GM20431 (cell line): ENCODE data around the gene ZRANB1.

Experiments used
- in situ Hi-C: fragments of 300-500 bp; cut with MseI, MboI; formaldehyde crosslinking; loops from one replicate; pipeline ENCODE4 v1.15.0; 2020; ENCODE audit warnings: low sequenced_read_pairs; ENCODE audit not compliant: unreplicated experiment

ZRANB1 gene

DNA sequence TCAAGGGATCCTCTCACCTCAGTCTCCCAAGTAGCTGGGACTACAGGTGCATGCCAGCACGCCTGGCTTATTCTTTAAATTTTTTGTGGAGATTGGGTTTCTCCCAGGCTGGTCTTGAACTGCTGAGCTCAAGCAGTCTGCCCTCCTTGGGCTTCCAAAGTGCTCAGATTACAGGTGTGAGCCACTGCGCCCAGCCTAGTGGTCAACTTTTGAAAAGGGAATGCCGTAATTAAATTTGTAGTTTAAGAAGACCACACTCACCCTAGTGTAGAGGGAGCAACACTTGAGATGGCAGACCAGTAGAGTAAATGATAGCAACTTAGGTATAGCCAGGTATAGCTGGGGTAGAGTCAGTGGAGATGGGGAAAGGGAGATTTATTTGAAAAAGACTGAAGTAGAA is 17.6 kb downstream of the ZRANB1 start:
- in situ Hi-C loops, result no loop called here

DNA sequence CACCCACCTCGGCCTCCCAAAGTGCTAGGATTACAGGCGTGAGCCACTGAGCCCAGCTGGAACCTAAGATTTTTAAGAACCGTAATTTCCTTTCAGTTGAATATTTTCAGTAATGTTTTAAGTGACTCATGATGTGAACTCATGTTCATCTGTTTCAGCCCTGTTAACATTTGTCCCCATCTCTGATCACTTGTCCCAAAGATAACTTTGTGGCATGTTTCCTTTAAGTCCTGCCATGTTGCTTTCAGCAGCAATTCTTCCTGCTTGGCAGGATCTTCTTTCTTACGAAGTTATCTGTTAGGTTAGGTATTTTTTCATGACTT is 19.3 kb downstream of the ZRANB1 start:
- in situ Hi-C loops, result no loop called here

DNA sequence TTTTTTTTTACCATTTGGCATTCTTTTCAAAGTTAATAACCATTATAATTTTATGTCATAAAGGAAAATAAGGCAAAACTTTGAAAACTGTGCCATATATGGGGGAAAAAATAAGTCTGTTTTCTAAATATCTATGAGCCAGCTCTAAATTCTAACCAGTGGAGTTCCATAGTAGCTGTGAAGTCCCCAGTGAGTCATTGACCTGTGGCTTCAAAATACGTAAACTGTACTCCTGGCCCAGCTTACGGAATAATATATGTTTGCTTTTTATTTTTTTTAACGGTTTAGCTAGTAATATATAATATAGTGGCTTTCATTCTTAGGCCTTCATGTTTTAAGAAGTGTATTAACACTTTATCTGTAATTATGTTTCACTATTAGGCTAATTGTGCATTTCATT is 20.5 kb downstream of the ZRANB1 start:
- in situ Hi-C loops, result no loop called here

DNA sequence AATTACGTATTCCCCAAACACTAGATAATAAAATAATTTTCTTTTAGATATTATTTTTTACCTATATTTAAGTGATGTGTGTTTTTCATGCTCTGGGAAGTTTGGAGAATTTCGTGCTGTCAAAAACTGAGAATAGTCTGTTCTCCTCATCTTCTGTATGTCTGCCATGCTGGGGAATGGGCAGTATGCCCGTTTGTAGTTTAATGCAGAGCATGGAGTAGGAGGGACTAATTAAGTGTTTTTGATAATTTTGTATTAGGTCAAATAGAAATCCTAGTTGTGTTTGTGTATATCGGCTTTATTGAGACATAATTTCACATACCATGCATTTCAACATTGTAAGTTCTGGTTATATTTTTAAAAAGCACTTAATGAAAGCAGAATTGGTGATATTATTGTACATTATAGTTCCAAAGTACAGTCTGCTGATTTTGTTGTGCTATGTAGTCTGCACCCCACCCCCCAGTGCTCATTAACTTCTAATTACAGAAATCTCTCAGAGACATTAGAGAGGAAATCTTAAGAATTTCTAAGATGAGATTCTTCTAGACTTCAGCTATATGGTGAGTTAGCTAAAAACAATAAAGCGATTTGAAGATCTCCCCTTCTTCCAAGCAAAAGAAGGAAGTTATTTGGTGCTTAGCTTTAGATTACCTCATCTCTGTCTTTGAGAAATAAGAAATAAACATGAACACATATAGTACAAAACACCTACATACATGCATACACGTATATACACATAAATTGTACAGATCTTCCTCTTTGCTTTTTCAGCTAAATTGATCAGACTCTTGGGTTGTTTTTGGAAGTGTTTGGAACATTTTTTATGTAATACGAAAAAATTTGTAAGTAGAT is 22.2 kb downstream of the ZRANB1 start:
- in situ Hi-C loops, result no loop called here

DNA sequence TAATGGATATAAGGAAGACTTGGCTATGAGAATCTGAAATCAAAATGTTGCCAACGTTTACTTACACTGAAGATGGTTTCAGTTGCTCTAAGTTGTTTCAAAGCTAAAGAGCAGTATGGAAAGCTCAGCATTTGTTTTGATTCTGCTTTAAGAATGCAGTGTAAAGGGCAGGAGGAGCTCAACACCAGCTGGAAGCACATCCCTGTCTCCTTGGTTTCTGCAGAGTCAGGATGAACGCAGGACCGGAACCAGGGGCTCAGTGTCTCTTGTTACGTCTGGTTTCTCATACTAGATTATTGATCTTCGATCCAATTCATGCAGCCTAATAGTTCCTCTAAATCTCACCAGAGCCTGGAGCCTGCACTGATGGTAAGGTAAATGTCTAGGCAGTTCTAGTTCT is 24.1 kb downstream of the ZRANB1 start:
- in situ Hi-C loops, result no loop called here

DNA sequence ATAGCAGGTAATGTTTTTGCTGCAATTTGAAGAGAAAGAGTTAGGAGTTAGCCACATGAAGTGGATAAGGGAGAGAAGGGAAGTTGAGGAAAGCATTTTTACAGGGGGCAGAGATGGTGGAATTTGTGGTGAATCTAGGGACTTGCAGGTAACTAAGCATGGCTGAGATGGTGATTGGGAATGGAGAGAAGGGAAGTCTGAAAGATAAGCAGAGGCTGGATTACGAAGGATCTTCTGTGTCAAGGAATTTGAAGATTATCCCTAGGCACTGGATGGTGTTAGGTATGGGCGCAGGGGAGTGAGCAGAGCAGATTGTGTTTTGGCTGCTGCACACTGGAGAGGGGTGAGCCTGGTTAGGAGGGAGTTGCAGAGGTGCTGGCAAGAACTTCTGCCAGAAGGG is 25.3 kb downstream of the ZRANB1 start:
- in situ Hi-C loops, result no loop called here

DNA sequence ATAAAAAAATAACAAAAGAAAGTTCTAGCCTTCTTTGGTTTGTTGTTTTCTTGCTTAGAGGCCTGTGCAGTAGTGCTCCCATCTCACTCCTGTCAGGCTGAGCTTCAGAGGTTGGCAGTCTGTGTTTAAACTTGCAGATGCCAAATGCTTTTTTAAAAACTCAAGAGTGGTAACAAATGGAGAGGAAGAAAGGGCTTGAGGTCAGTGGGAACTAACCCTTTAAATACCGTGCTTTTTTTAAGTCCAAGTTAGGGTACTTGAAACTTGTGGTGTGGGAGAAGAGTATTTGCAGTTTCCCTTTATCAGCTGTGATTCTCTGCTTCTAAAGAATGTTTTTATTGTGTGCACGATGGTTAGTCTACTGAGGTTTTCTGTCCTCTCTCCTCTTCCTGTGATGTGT is 29.4 kb downstream of the ZRANB1 start:
- in situ Hi-C loops, result no loop called here

DNA sequence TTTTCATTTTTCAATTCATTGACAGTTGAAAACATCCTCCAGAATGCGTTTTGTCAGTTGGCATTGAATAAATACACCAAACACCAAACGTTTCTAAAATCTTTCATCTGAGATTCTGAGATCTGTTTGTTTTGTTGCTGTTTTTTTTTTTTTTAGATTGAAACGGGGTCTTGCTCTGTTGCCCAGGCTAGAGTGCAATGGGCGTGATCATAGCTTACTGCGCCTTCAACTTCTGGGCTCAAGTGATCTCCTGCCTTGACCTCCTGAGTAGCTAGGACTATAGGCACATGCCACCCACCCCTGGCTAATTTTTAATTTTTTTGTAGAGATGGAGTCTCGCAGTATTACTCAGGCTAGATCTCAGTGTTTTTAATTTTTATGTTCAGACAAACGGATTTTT is 30.7 kb downstream of the ZRANB1 start:
- in situ Hi-C loops, result no loop called here

DNA sequence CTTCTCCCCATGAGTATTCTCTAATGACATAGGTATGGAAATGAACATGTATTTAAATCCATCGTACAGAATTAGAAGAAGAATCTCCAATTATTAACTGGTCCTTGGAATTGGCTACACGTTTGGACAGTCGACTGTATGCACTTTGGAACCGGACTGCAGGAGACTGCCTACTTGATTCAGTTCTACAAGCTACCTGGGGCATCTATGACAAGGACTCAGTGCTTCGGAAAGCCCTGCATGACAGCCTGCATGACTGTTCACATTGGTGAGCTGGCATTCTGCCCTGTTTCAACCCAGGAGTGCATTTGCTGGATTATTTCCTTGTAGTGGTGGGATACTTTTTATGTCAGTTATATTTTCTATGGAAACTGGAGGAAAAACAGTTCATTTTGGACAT is 32.2 kb downstream of the ZRANB1 start:
- in situ Hi-C loops, result no loop called here

DNA sequence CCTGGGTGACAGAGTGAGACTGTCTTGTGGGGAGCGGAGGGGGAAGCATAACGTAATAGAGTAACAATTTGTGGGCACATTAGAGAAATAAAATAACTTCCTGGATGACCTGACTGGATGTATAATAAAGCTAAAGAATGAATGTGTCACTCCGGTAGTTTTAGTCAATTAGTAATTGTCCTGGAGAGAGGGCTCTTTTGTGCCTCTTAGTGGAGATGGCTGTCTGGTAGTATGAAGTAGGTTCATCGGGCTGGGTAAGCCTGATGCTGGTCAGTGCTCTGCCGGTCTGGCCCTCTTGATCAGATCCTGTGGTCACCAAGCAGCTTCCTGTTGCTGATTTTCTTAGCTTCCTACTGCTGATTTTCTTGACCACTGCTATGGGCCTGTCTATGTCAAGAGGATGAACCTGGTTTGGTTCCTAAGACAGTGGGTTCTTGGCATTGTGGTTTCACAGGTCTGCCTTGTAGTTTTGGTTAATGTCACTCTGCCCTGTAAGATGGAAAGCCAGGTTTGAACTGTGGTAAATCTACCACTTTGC is 34.1 kb downstream of the ZRANB1 start:
- in situ Hi-C loops, result loop anchor here (25.0 kb wide), 1 partner anchor 439 kb away; no protein-coding TSS in a partner anchor

DNA sequence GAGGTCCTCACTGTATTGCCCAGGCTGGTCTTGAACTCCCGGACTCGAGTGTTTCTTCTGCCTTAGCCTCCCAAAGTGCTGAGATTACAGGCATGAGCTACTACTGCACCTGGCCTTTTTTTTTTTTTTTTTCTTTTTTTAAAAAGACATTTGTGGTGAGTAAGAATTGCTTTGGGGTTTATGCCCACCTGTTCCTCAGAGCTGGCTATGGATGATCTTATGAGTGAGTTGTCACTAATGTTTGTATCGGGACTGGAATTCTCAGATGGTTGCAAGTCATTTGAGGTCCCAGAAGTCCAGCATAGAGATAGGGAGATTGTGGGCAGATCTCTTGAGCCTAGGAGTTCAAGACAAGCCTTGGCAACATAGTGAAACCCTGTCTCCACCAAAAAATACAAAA is 35.2 kb downstream of the ZRANB1 start:
- in situ Hi-C loops, result loop anchor here (25.0 kb wide), 1 partner anchor 440 kb away; no protein-coding TSS in a partner anchor

DNA sequence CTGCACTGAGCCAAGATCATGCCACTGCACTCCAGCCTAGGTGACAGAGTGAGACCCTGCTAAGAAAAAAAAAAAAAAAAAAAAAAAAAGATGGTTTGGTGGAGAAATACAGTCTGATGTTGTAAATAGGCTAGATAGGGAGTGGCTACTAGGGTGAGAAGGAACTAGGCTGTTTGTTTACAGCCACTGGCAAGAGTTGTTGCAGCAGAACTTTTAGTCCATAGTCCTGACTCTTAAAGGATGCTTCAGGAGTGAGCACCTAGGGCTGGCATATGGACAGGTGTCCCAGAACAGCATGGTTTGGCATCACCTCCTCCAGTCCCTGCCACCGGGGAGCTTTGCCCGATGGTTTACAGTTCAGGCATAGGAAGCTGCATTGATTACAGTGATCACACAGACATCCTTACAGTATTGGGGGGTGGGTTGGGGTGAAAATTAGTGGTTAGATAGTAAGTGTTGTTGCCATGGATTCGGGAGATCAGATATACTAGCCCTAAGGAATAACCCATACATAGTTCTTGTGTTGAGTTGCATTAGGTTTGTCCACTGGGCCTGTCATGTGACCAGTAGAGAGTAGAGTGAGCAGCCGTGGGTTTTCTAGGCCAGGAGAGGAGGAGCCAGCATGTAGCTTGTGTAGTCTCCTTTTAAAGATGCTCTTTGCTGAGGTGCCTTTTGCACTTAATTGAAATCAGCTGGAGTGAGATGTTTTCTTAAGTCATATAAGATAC is 35.9 kb downstream of the ZRANB1 start:
- in situ Hi-C loops, result loop anchor here (25.0 kb wide), 1 partner anchor 441 kb away; no protein-coding TSS in a partner anchor

DNA sequence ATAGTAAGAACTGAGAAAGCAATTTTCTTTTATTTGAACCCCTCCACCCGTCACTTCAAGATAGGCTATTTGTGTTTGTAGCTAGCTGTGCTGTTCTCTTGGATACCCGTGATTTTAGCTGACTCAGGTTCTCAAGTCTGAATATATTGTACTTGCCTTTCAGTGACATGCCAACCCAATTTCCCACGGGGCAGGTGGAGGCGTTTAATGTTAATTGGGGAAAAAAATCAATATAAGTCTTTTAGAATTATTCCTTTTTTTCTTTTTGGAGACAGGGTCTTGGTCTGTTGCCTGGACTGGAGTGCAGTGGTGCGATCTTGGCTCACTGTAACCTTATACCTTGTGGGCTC is 36.4 kb downstream of the ZRANB1 start:
- in situ Hi-C loops, result loop anchor here (25.0 kb wide), 1 partner anchor 441 kb away; no protein-coding TSS in a partner anchor

DNA sequence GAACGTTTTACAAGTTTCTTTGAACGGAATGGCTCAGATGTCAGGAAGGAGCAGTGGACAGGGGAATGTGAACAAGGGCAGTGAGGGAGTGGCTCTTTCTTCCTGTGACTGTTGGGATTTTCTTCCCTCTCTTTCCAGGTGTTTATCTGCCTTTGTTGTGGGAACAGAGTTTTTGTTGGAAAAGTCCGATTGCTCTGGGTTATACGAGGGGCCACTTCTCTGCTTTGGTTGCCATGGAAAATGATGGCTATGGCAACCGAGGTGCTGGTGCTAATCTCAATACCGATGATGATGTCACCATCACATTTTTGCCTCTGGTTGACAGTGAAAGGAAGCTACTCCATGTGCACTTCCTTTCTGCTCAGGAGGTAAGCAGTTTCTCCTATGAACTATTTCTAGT is 41.4 kb downstream of the ZRANB1 start:
- in situ Hi-C loops, result loop anchor here (25.0 kb wide), 1 partner anchor 446 kb away; no protein-coding TSS in a partner anchor

DNA sequence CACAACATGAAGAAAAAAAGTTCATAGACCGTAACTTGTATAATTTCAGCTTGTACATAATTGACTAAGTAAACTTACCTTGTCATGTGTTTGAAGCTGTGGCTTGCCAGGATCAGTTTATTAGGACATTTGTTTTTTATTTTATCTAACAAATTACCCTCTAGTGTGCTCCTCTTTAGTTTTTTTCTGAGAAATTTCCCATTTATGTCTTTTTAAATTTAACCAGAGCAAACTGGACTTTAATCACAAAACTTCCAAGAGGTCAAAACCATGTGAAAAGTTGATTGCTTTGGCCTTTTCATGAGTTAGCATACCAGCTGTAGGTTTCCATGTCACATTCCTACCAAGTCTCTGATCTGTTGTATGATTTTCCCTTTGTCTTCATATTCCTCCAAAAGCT is 42.5 kb downstream of the ZRANB1 start:
- in situ Hi-C loops, result loop anchor here (25.0 kb wide), 1 partner anchor 447 kb away; no protein-coding TSS in a partner anchor

DNA sequence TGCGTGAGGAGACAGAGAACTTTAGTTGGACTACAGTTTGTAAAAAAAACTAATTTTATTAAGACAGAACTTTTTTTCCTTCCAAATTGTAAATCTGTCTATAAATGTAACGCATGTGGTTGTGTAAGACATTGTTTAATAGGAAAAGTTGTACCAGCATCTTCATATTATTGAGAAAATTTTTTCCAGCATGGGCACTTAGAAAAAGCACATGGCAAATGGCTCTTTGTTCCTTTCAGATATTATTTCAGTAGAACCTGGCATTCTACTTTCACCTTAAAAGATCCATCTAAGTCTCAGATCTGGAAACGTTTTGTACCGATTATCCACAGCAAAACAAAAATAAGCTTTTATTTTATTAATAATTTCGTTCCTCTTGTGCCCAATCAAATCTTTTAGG is 43.2 kb downstream of the ZRANB1 start:
- in situ Hi-C loops, result loop anchor here (25.0 kb wide), 1 partner anchor 448 kb away; no protein-coding TSS in a partner anchor

DNA sequence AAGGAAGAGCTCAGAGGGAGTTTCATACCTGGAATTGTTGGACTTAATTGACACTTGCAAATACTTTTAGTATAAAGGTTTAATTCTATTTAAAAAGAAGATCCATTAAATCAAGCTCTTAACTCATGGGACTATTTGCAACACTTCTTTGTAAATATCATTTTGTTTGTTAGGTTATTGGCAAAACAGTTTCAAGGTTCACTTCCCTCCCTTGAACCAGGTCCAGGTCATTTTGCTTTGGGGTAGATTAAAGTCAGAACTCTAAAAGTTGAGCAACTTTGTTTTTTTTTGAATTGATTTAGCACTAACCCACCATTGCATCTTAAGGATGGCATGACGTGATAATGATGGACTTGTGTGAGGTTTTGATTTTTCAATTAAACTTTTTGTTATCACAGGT is 45.9 kb downstream of the ZRANB1 start:
- in situ Hi-C loops, result loop anchor here (25.0 kb wide), 1 partner anchor 450 kb away; no protein-coding TSS in a partner anchor

DNA sequence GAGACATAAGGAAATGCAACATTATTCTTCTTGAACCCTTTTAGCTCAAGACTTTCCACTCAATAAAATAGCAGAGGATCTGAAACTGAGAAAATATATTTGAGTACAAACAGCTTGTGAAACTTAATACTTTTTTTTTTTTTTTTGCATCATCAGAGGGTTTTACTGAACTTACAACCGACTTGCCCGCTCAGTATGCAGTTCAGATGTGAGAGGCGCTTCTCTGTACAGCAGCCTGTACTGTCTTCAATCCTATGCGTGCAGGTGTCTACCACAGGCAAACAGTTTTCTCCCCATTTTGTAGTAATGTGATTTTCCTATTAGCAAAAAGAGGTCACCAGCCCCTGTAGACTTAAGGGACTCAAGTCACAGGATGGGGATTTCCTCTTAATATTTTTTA is 46.8 kb downstream of the ZRANB1 start:
- in situ Hi-C loops, result loop anchor here (25.0 kb wide), 1 partner anchor 451 kb away; no protein-coding TSS in a partner anchor

DNA sequence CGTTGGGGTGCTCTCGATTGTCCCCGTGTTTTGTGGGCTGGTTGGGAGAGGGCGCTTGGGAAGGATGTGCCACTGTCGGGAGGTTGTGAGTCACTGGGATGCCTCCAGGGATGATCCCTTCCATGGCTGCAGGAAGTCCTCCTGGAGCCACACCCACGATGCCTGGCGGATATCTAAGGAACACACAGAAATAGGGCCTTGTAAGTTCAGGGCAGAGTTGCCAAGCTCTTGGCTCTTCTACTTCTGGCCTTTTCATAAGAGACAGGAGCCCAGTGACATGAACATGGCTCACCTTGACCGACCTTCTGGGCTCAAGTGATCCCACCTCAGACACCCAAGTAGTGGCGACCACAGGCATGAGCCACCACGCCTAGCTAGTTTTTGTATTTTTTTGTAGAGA is 47.6 kb downstream of the ZRANB1 start:
- in situ Hi-C loops, result loop anchor here (25.0 kb wide), 1 partner anchor 452 kb away; no protein-coding TSS in a partner anchor

DNA sequence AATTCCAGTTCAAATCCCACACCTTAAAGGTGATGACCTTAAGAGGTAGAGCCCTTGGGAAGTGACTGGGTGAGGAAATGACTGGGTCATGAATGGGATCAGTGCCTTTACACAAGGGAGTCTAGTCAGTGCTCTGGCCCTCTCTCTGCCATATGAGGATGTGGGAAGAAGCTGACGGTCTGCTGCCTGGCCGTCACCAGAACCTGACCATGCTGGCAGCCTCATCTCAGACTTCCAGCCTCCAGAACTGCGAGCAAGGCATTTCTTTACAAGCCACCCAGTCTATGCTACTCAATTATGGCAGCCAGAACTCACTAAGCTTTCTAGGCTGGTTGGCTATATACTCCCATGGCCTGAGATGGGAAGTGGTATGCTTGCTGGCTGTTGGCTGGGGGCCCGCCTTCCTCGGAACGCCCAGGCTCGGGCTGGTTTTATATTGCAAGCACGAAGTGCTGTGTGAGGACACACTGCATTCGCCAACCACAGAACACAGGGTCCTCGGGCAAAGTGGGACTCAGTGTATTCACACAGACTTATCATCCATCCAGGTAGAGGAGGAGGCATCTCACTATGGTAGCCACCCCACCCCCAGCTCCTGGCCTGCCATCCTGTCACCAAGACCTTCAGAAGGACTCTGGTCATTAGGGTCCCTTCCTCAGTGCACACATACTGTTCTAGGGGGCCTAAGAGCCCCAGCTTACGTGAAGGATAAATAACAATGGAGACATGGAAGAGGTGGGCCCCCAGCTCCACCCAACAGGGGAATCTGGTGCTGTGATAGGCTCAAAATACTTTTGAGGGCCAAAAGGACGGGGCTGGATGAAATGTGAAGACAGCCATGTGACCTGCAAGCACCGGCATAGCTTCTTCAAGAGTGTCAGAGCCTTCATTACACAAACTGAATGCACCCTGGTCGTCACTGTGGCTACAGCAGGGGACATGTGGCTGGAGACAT is 49.0 kb downstream of the ZRANB1 start:
- in situ Hi-C loops, result loop anchor here (25.0 kb wide), 1 partner anchor 454 kb away; no protein-coding TSS in a partner anchor
